GM12875 (cell line): ENCODE measurements around the gene TBXAS1.

Experiments used
- H3K4me3 ChIP-seq: one replicate; pipeline ENCODE4 v1.5.1; 2011; ENCODE audit warnings: low read depth, low read length, control low read depth
- CTCF ChIP-seq: IDR thresholded peaks from 2 replicates; pipeline ENCODE4 v1.5.1; 2011; ENCODE audit warnings: low read depth, mild to moderate bottlenecking, control low read depth, inconsistent platforms, low read length, moderate library complexity, borderline replicate concordance; ENCODE audit not compliant: insufficient read depth

The TBXAS1 gene

GRCh38 chr7:139981511-139981895, 152.4 kb downstream of the TBXAS1 start:
- TF ChIP-seq CTCF: no peak
- no peak overlapping the region for H3K4me3 ChIP-seq

DNA sequence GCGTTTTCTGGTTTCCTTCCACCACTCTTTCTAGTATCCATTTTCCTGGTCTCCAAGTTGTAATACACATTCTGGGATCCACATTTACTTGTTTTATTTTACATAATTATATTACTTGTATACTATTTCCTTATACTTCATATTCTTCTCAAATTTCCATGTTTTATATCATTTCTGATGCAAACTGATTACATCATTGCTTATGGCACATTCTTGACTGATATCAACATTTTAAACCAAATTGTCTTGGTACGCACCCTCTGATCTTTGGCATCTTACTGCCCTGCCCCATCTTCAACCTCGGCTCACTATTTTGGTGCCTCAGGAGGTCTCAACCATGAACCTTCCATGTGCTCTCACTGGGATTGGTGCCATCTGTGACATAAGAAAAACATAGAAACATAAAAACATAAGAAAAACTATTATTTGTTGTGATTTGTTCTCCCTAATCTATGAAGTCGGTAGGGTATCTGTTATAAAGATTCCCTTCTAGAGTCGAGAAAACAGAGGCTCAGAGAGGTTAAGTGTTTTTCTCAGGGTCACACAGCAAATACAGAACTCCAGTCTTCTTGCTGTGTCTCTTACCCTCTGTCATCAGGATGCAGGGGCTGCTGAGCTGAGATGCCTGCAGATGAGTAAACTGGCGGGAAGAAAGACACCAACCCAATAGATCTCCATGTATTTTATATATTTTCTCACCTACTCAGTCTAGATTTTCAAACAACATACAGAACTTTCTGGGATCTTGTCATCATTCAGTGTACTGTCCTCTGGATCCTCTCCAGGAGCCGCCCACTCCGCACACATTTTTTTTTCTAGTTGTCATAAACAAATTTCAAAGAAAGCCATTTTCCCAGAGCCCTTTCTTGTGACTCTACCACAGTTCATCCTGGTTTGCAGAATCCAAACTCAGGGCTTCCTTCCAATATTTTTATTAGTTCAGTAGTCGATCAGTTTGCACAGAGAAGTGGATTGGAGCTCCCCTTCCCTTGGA, 154.2 kb downstream of the TBXAS1 start:
- no peak for TF ChIP-seq CTCF
- H3K4me3 ChIP-seq: no peak overlapping the region

GRCh38 chr7:139984642-139985539, 155.8 kb downstream of the TBXAS1 start:
- H3K4me3 ChIP-seq: no peak overlapping the region
- TF ChIP-seq CTCF: no peak

DNA sequence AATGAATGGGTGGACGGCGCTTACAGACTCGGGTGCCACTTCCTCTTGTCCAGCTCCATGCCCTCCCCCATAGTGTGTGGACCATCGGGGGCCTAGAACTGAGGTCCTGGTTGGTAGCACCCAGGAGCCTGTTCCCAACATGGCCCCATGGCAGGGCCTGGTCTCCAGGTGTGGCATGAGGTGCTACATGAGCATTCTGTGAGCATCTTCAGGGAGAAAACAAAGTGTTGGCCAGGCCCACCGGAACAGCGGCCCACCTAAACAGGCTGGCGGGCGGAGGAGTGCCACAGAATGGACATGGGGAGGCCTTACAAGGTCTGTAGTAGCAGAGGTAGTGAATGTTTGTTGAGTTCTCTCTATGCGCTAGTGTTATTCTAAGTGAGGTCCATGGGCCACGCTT, 156.7 kb downstream of the TBXAS1 start:
- H3K4me3 ChIP-seq: no peak overlapping the region
- no peak for TF ChIP-seq CTCF

- no peak for TF ChIP-seq CTCF
- H3K4me3 ChIP-seq: no peak overlapping the region
Observed at GRCh38 chr7:139987691-139988516, 158.8 kb downstream of the TBXAS1 start.

- no peak overlapping the region for H3K4me3 ChIP-seq
- TF ChIP-seq CTCF: no peak
Observed at GRCh38 chr7:139989366-139990141, 160.5 kb downstream of the TBXAS1 start.
